Keratinocyte (primary cell): ENCODE data around the gene AJAP1. TPM values are rescaled to one million over a fixed set of nuclear protein-coding genes. Genes with fewer than 3 reads are reported as not detected.

Experiments
- DNase-seq: peaks from one replicate; pipeline ENCODE4 v3.0.0-alpha.2; 2011; ENCODE audit warnings: low read depth, missing footprints, low spot score
- FAIRE-seq: peaks from 2 replicates; lab custom pipeline; 2011; peaks lifted over from hg19 to GRCh38; lab: Jason Lieb, UNC
- H2AFZ ChIP-seq: 2 replicates; pipeline ENCODE4 v1.6.0; 2012; ENCODE audit warnings: low read length, control low read depth, inconsistent platforms; ENCODE audit not compliant: control insufficient read depth
- H3K27ac ChIP-seq: 2 replicates; pipeline ENCODE4 v1.5.1; 2011; ENCODE audit warnings: low read length; ENCODE audit not compliant: control insufficient read depth, insufficient read depth
- H3K27me3 ChIP-seq: 3 replicates; pipeline ENCODE4 v1.6.0; 2011; ENCODE audit warnings: low read length; ENCODE audit not compliant: control insufficient read depth, insufficient read depth; ENCODE audit errors: extremely low read depth
- H3K36me3 ChIP-seq, 2 experiments: 2 replicates in 1 of 2; 3 replicates in 1 of 2; pipeline ENCODE4 v1.5.1; 2011; ENCODE audit warnings: low read length in 2 of 2, mild to moderate bottlenecking in 1 of 2; ENCODE audit not compliant: control insufficient read depth in 2 of 2, insufficient read depth in 2 of 2; ENCODE audit errors: extremely low read depth in 1 of 2
- H3K4me1 ChIP-seq: 3 replicates; pipeline ENCODE4 v1.5.1; 2011; ENCODE audit warnings: low read length; ENCODE audit not compliant: control insufficient read depth, insufficient read depth; ENCODE audit errors: extremely low read depth
- H3K4me2 ChIP-seq: 3 replicates; pipeline ENCODE4 v1.6.0; 2011; ENCODE audit warnings: low read depth, low read length; ENCODE audit not compliant: control insufficient read depth, insufficient read depth; ENCODE audit errors: extremely low read depth
- H3K4me3 ChIP-seq, 3 experiments: fragments of 200-600 bp in 1 of 3; sonication (generic) in 1 of 3; 2 replicates in 2 of 3; 3 replicates in 1 of 3; pipeline ENCODE4 v1.5.1; 2011 to 2016; ENCODE audit warnings: low read length in 3 of 3, mild to moderate bottlenecking in 3 of 3, control low read depth in 2 of 3, inconsistent platforms in 1 of 3, low read depth in 1 of 3, mixed read lengths in 1 of 3, mixed run types in 1 of 3, moderate library complexity in 1 of 3; ENCODE audit not compliant: control insufficient read depth in 2 of 3, insufficient read depth in 2 of 3; ENCODE audit errors: extremely low read depth in 1 of 3
- H3K79me2 ChIP-seq: 2 replicates; pipeline ENCODE4 v1.6.0; 2012; ENCODE audit warnings: low read length; ENCODE audit not compliant: control insufficient read depth, insufficient read depth
- H3K9ac ChIP-seq: 3 replicates; pipeline ENCODE4 v1.6.0; 2011; ENCODE audit warnings: low read length; ENCODE audit not compliant: control insufficient read depth, insufficient read depth; ENCODE audit errors: extremely low read depth
- H3K9me1 ChIP-seq: 3 replicates; pipeline ENCODE4 v1.6.0; 2011; ENCODE audit warnings: low read length; ENCODE audit not compliant: control insufficient read depth, insufficient read depth; ENCODE audit errors: extremely low read depth
- H3K9me3 ChIP-seq: 2 replicates; pipeline ENCODE4 v1.5.1; 2012; ENCODE audit warnings: low read depth, low read length; ENCODE audit not compliant: control insufficient read depth
- H4K20me1 ChIP-seq: 3 replicates; pipeline ENCODE4 v1.6.0; 2011; ENCODE audit warnings: low read length; ENCODE audit not compliant: control insufficient read depth, insufficient read depth; ENCODE audit errors: extremely low read depth
- EZH2 ChIP-seq: IDR thresholded peaks from one replicate; pipeline ENCODE4 v1.6.1; 2012; ENCODE audit warnings: inconsistent platforms, mild to moderate bottlenecking, low read length, moderate library complexity
- dilution Hi-C: fragments of 300-500 bp; cut with MboI; formaldehyde crosslinking; loops from one replicate; pipeline ENCODE4 v1.7.0; 2020; ENCODE audit warnings: low sequenced_read_pairs; ENCODE audit not compliant: extremely low pct_ligation_motif_present
- polyA plus RNA-seq, 5 experiments: library from polyadenylated mRNA; depleted of rRNA in 3 of 5; stranded (reverse) in 3 of 5; stranded (forward) in 1 of 5; unstranded in 1 of 5; fragments of >200 nt; gene quantifications; 1 replicate in 1 of 5; 2 replicates in 3 of 5; 3 replicates in 1 of 5; pipeline versions ENCODE4 v1.2.1 to v1.2.3, GENCODE V29; 2011 to 2012; ENCODE audit warnings: missing spikeins in 2 of 5, low read depth in 1 of 5, low replicate concordance in 1 of 5
- TF ChIP-seq, protein P1 (sequence below), 3 experiments: IDR thresholded peaks in 1 of 3; conservative IDR thresholded peaks in 1 of 3; optimal IDR thresholded peaks in 1 of 3; 2 replicates in 2 of 3; 3 replicates in 1 of 3; pipeline versions ENCODE3 to v1.5.1; 2011; ENCODE audit warnings: low read length in 3 of 3, mild to moderate bottlenecking in 3 of 3, moderate library complexity in 2 of 3, control low read depth in 1 of 3, inconsistent platforms in 1 of 3; ENCODE audit not compliant: insufficient read depth in 2 of 3; ENCODE audit errors: extremely low read depth in 1 of 3

Gene AJAP1
- polyA plus RNA-seq, 1 donor (not counting 4 experiments of a cell fraction or from before 2014, with no cell fraction given), result 2.2 TPM

GRCh38 chr1:4801192-4801924 is 146.9 kb downstream of the AJAP1 start:
- no peak for DNase-seq
- no peaks in the 10 kb centered on the region for H3K36me3 ChIP-seq
- no peak for FAIRE-seq
- dilution Hi-C loops, result no loop called here
- no peak overlapping the region for H3K4me3 ChIP-seq
- H3K9ac ChIP-seq, result no peak overlapping the region
- H3K9me1 ChIP-seq, result no peaks in the 10 kb centered on the region
- no peaks in the 10 kb centered on the region for H3K27me3 ChIP-seq
- no peaks in the 10 kb centered on the region for H3K9me3 ChIP-seq
- H3K4me1 ChIP-seq, result no peaks in the 10 kb centered on the region
- H4K20me1 ChIP-seq, result no peaks in the 10 kb centered on the region
- H3K4me2 ChIP-seq, result no peak overlapping the region
- H3K27ac ChIP-seq, result no peak overlapping the region
- TF ChIP-seq, protein P1, sequence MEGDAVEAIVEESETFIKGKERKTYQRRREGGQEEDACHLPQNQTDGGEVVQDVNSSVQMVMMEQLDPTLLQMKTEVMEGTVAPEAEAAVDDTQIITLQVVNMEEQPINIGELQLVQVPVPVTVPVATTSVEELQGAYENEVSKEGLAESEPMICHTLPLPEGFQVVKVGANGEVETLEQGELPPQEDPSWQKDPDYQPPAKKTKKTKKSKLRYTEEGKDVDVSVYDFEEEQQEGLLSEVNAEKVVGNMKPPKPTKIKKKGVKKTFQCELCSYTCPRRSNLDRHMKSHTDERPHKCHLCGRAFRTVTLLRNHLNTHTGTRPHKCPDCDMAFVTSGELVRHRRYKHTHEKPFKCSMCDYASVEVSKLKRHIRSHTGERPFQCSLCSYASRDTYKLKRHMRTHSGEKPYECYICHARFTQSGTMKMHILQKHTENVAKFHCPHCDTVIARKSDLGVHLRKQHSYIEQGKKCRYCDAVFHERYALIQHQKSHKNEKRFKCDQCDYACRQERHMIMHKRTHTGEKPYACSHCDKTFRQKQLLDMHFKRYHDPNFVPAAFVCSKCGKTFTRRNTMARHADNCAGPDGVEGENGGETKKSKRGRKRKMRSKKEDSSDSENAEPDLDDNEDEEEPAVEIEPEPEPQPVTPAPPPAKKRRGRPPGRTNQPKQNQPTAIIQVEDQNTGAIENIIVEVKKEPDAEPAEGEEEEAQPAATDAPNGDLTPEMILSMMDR (optimal IDR thresholded peaks at IDR 0.05 in 1 of 3, IDR thresholded peaks at IDR 0.05 in 1 of 3, conservative IDR thresholded peaks at IDR 0.05 in 1 of 3; ENCODE audit: extremely low read depth in 1 of 3, insufficient read depth in 2 of 3, low read length in 3 of 3), result no peak
- no peak for TF ChIP-seq EZH2
- no peaks in the 10 kb centered on the region for H3K79me2 ChIP-seq
- no peak overlapping the region for H2AFZ ChIP-seq

DNA sequence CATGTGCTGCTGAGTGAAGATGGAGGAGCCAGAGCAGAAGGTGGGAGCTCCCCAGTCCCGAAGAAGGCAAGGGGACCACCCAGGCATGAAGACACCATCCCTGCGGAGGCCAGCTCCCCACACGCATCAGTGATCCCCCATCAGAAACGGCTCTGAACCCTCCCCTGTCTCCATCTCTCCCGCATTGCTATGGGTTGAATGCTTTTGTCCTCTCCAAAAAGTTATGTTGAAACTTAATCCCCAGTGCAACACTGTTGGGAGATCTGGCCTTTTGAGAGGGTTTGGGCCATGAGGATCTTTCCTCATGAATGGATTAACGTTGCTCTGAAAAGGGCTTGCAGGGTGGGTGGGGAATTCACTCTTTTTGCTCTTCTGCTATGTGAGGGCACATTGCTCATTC is 147.6 kb downstream of the AJAP1 start:
- Histone ChIP-seq H3K9me3 (no peaks in the 10 kb centered on the region), H3K27ac (no peak overlapping the region), H3K4me2 (no peak overlapping the region), H3K9ac (no peak overlapping the region), H3K36me3 (no peaks in the 10 kb centered on the region), H3K9me1 (no peaks in the 10 kb centered on the region), H3K4me1 (no peaks in the 10 kb centered on the region), H3K79me2 (no peaks in the 10 kb centered on the region), H4K20me1 (no peaks in the 10 kb centered on the region), H3K27me3 (no peaks in the 10 kb centered on the region), H2AFZ (no peak overlapping the region), H3K4me3 (no peak overlapping the region)
- no peak for FAIRE-seq
- TF ChIP-seq, protein P1 (optimal IDR thresholded peaks at IDR 0.05 in 1 of 3, IDR thresholded peaks at IDR 0.05 in 1 of 3, conservative IDR thresholded peaks at IDR 0.05 in 1 of 3; ENCODE audit: extremely low read depth in 1 of 3, insufficient read depth in 2 of 3, low read length in 3 of 3), result no peak
- TF ChIP-seq EZH2, result no peak
- dilution Hi-C loops, result no loop called here
- no peak for DNase-seq
